CD14-positive monocyte (primary cell): ENCODE measurements around the gene PUM2. TPM values are rescaled to one million over a fixed set of nuclear protein-coding genes. Genes with fewer than 3 reads are reported as not detected.

Experiments used
- DNase-seq, 3 donors: peaks; one replicate each; pipeline ENCODE4 v3.0.0-alpha.2; 2011 to 2022
- H2AFZ ChIP-seq: 2 replicates; pipeline ENCODE4 v1.6.0; 2012; ENCODE audit warnings: mild to moderate bottlenecking, low read depth, low read length, inconsistent platforms; ENCODE audit not compliant: insufficient read depth, poor library complexity, severe bottlenecking
- H3K27ac ChIP-seq, 2 donors: 1 replicate in 1 of 2; 2 replicates in 1 of 2; pipeline ENCODE4 v1.5.1; 2012 to 2013; ENCODE audit warnings: low read length in 2 of 2, control low read depth in 1 of 2, inconsistent platforms in 1 of 2, low read depth in 1 of 2, mild to moderate bottlenecking in 1 of 2
- H3K27me3 ChIP-seq, 2 donors: one replicate each; pipeline versions ENCODE4 v1.6.0 to v1.6.1; 2011 to 2013; ENCODE audit warnings: low read length in 2 of 2; ENCODE audit not compliant: control insufficient read depth in 2 of 2, insufficient read depth in 2 of 2
- H3K36me3 ChIP-seq, 2 donors: replicated peaks in 1 of 2; 1 replicate in 1 of 2; 2 replicates in 1 of 2; pipeline versions ENCODE4 v1.5.1 to v1.6.1; 2012 to 2013; ENCODE audit warnings: low read length in 2 of 2, control low read depth in 1 of 2, inconsistent platforms in 1 of 2, mild to moderate bottlenecking in 1 of 2; ENCODE audit not compliant: insufficient read depth in 2 of 2, control insufficient read depth in 1 of 2
- H3K4me1 ChIP-seq, 2 donors: 1 replicate in 1 of 2; 2 replicates in 1 of 2; pipeline versions ENCODE4 v1.5.1 to v1.6.1; 2012 to 2013; ENCODE audit warnings: low read length in 2 of 2, control low read depth in 1 of 2, inconsistent platforms in 1 of 2, mild to moderate bottlenecking in 1 of 2, moderate library complexity in 1 of 2; ENCODE audit not compliant: insufficient read depth in 2 of 2, control insufficient read depth in 1 of 2
- H3K4me2 ChIP-seq: replicated peaks from 2 replicates; pipeline ENCODE3; 2012; ENCODE audit warnings: low read length, moderate library complexity, mild to moderate bottlenecking; ENCODE audit not compliant: poor library complexity, severe bottlenecking; ENCODE audit errors: extremely low read depth
- H3K4me3 ChIP-seq, 3 experiments: fragments of 200-600 bp in 1 of 3; sonication (generic) in 1 of 3; replicated peaks in 1 of 3; 1 replicate in 2 of 3; 2 replicates in 1 of 3; pipeline ENCODE4 v1.5.1; 2011 to 2013; ENCODE audit warnings: low read length in 3 of 3, mild to moderate bottlenecking in 3 of 3, control low read depth in 2 of 3, low read depth in 2 of 3, inconsistent platforms in 1 of 3, moderate library complexity in 1 of 3
- H3K79me2 ChIP-seq: 2 replicates; pipeline ENCODE4 v1.6.0; 2012; ENCODE audit warnings: mild to moderate bottlenecking, control low read depth, inconsistent platforms, low read length, moderate library complexity; ENCODE audit not compliant: insufficient read depth
- H3K9ac ChIP-seq: 2 replicates; pipeline ENCODE4 v1.6.0; 2017; ENCODE audit warnings: low read length, mild to moderate bottlenecking; ENCODE audit not compliant: insufficient read depth, poor library complexity, severe bottlenecking
- H3K9me3 ChIP-seq, 2 donors: replicated peaks in 1 of 2; 1 replicate in 1 of 2; 2 replicates in 1 of 2; pipeline versions ENCODE4 v1.5.1 to v1.6.1; 2012 to 2013; ENCODE audit warnings: low read length in 2 of 2, control low read depth in 1 of 2; ENCODE audit not compliant: control insufficient read depth in 1 of 2, insufficient read depth in 1 of 2
- H4K20me1 ChIP-seq: 2 replicates; pipeline ENCODE4 v1.6.0; 2012; ENCODE audit warnings: mild to moderate bottlenecking, low read length, control low read depth, moderate library complexity; ENCODE audit not compliant: insufficient read depth
- H3K27ac Mint-ChIP-seq, 7 donors: one replicate each; pipeline ENCODE4 v1.8.0; 2020; ENCODE audit warnings: mild to moderate bottlenecking in 7 of 7, mixed read lengths in 7 of 7, moderate library complexity in 6 of 7, inconsistent platforms in 2 of 7
- H3K27me3 Mint-ChIP-seq, 3 donors: one replicate each; pipeline ENCODE4 v1.8.0; 2021 to 2022; ENCODE audit warnings: low read depth in 3 of 3, mild to moderate bottlenecking in 3 of 3, mixed read lengths in 3 of 3, moderate library complexity in 3 of 3, inconsistent platforms in 1 of 3
- H3K36me3 Mint-ChIP-seq, 2 donors: one replicate each; pipeline ENCODE4 v1.8.0; 2020; ENCODE audit warnings: mixed read lengths in 2 of 2, inconsistent platforms in 1 of 2, mild to moderate bottlenecking in 1 of 2
- H3K4me1 Mint-ChIP-seq: one replicate; pipeline ENCODE4 v1.8.0; 2020; ENCODE audit warnings: mild to moderate bottlenecking, mixed read lengths
- H3K4me3 Mint-ChIP-seq, 2 donors: one replicate each; pipeline ENCODE4 v1.8.0; 2020; ENCODE audit warnings: mild to moderate bottlenecking in 2 of 2, mixed read lengths in 2 of 2, moderate library complexity in 1 of 2
- H3K9me3 Mint-ChIP-seq, 7 donors: one replicate each; pipeline ENCODE4 v1.8.0; 2020 to 2022; ENCODE audit warnings: mixed read lengths in 7 of 7, mild to moderate bottlenecking in 6 of 7, moderate library complexity in 6 of 7, inconsistent platforms in 2 of 7
- WGBS: methylation state at CpG from one replicate; pipeline ENCODE4 v1.1.5; 2013; ENCODE audit warnings: missing lambda C conversion rate; ENCODE audit not compliant: insufficient coverage; 5-methylcytosine and 5-hydroxymethylcytosine counted together
- intact Hi-C, 2 donors: fragments of 100-400 bp; cut with micrococcal nuclease; formaldehyde crosslinking; loops; one replicate each; pipeline versions ENCODE4 v1.15.0 to v1.15.1; 2023
- polyA plus RNA-seq, 3 donors: library from polyadenylated mRNA; depleted of rRNA in 1 of 3; unstranded in 2 of 3; stranded (reverse) in 1 of 3; fragments of 300-500 nt in 2 of 3; fragments of >200 nt in 1 of 3; fragmentation: Illumina TruSeq in 2 of 3; gene quantifications; 1 replicate in 2 of 3; 2 replicates in 1 of 3; pipeline ENCODE4 v1.2.3, GENCODE V29; 2012 to 2021
- TF ChIP-seq, protein P1 (sequence below): fragments of 200-600 bp; IDR thresholded peaks from one replicate; pipeline ENCODE4 v1.8.0; 2022; ENCODE audit warnings: antibody characterized with exemption, mild to moderate bottlenecking

The PUM2 gene
- polyA plus RNA-seq, 3 donors = 7.2 to 22.4 (median 8.3) TPM

DNA sequence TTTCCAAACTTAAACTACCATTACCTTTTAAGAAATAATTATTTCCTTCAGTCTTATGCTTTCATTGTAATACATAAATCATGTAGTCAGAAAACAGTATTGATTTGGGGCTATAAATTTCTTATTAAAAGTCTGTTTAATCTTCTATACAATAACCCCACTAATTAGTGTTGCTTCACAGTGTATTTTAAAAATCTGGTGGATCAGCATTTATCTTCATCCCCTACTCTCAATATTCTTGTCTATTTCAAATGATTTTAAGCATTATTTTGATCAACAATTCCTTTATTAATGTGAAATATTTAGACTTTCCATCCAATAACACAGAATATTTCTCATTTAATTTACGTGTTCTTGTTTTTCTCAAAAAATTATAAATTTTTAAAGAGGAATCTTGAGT, 93.2 kb downstream of the PUM2 start:
- H4K20me1 ChIP-seq = peaks cover 5% of the 10 kb centered on the region
- no peaks in the 10 kb centered on the region for H3K27me3 ChIP-seq
- H3K4me2 ChIP-seq = no peak overlapping the region
- Mint-ChIP-seq H3K9me3 (no peaks in the 10 kb centered on the region), H3K27me3 (no peaks in the 10 kb centered on the region), H3K27ac (no peak overlapping the region), H3K4me1 (no peaks in the 10 kb centered on the region), H3K36me3 (peaks cover 68 to 80% of the 10 kb centered on the region in 2 donors), H3K4me3 (no peak overlapping the region)
- no peaks in the 10 kb centered on the region for H3K4me1 ChIP-seq
- no peaks in the 10 kb centered on the region for H3K79me2 ChIP-seq
- H2AFZ ChIP-seq = no peak overlapping the region
- no peak overlapping the region for H3K27ac ChIP-seq
- no peak overlapping the region for H3K9ac ChIP-seq
- DNase-seq = no peak
- intact Hi-C loops = no loop called here
- H3K9me3 ChIP-seq = no peaks in the 10 kb centered on the region
- H3K4me3 ChIP-seq = no peak overlapping the region
- WGBS = no CpG with 5 or more reads among the region's 1 CpG
- TF ChIP-seq, protein P1, sequence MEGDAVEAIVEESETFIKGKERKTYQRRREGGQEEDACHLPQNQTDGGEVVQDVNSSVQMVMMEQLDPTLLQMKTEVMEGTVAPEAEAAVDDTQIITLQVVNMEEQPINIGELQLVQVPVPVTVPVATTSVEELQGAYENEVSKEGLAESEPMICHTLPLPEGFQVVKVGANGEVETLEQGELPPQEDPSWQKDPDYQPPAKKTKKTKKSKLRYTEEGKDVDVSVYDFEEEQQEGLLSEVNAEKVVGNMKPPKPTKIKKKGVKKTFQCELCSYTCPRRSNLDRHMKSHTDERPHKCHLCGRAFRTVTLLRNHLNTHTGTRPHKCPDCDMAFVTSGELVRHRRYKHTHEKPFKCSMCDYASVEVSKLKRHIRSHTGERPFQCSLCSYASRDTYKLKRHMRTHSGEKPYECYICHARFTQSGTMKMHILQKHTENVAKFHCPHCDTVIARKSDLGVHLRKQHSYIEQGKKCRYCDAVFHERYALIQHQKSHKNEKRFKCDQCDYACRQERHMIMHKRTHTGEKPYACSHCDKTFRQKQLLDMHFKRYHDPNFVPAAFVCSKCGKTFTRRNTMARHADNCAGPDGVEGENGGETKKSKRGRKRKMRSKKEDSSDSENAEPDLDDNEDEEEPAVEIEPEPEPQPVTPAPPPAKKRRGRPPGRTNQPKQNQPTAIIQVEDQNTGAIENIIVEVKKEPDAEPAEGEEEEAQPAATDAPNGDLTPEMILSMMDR = no peak
- H3K36me3 ChIP-seq = peaks cover 80 to 97% of the 10 kb centered on the region in 2 donors

DNA sequence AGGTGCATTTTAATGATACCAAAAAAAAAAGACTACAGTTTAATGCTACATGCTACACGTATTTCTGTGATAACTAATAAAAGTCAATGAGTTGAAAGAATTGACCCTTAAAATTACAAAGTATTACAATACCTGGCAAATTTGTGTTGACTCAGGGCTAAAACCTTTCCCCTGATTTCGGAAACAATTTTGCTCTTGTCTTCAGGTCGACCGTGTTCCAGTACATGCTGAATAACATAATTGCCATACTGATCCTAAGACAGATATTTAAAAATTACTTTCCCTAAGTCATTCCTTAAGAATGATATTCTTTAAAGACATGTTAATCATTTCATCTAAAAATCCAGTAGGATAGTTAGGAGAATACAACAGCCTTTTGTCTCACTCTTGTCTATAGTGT, 95.9 kb downstream of the PUM2 start:
- Histone ChIP-seq H3K36me3 (peaks cover 81 to 97% of the 10 kb centered on the region in 2 donors), H3K4me3 (no peak overlapping the region), H3K4me2 (no peak overlapping the region), H3K4me1 (no peaks in the 10 kb centered on the region), H2AFZ (no peak overlapping the region), H3K27me3 (no peaks in the 10 kb centered on the region), H3K9me3 (no peaks in the 10 kb centered on the region), H3K79me2 (no peaks in the 10 kb centered on the region), H3K9ac (no peak overlapping the region), H4K20me1 (peaks cover 12% of the 10 kb centered on the region), H3K27ac (no peak overlapping the region)
- no peak overlapping the region for H3K4me3 Mint-ChIP-seq
- WGBS = 100% methylated on average over 1 of the region's 4 CpGs
- peaks cover 73 to 83% of the 10 kb centered on the region in 2 donors for H3K36me3 Mint-ChIP-seq
- H3K27ac Mint-ChIP-seq = no peak overlapping the region
- H3K9me3 Mint-ChIP-seq = no peaks in the 10 kb centered on the region
- TF ChIP-seq, protein P1 = no peak
- no peaks in the 10 kb centered on the region for H3K27me3 Mint-ChIP-seq
- intact Hi-C loops = no loop called here
- no peaks in the 10 kb centered on the region for H3K4me1 Mint-ChIP-seq
- DNase-seq = no peak
